HUDEP-2 (cell line): ENCODE data around the gene MEF2D.

Experiments used
- DNase-seq, 76 experiments: peaks; one replicate each; lab custom pipeline; 2025; ENCODE audit not compliant: unreplicated experiment in 76 of 76; lab: John Stamatoyannopoulos, UW

MEF2D gene

GRCh38 chr1:156417401-156418020 lies 83.1 kb downstream of the MEF2D start:
- no peak for DNase-seq

- DNase-seq: no peak
Measured at GRCh38 chr1:156416993-156417392, 83.6 kb downstream of the MEF2D start.

- peak in 4 of 76 experiments; percentile 10 to 15 (median 12) for DNase-seq
Measured at GRCh38 chr1:156414461-156415064, 86.0 kb downstream of the MEF2D start.
